NCI-H2081 (cell line): ENCODE measurements around the gene MRC1.
"Not testable (repeated sequence)": the region's sequence is repeated elsewhere in the genome, so short reads cannot be mapped to it uniquely, and the experiment has no call there.

ENCODE experiments used
- DNase-seq, 2 experiments: peaks; one replicate each; lab custom pipeline; 2025; lab: John Stamatoyannopoulos, UW

Gene MRC1

GRCh38 chr10:17905491-17905890 is 96.3 kb downstream of the MRC1 start:
- DNase-seq: no peak

- no peak for DNase-seq
Measured at GRCh38 chr10:17906002-17906401, 96.9 kb downstream of the MRC1 start.

- DNase-seq: no peak
Measured at GRCh38 chr10:17907641-17908040, 98.5 kb downstream of the MRC1 start.

GRCh38 chr10:17910125-17910789 is 101.1 kb downstream of the MRC1 start:
- no peak for DNase-seq

- no peak for DNase-seq
Measured at GRCh38 chr10:17912754-17913153, 103.6 kb downstream of the MRC1 start.

- DNase-seq: no peak
Measured at GRCh38 chr10:17913604-17914003, 104.5 kb downstream of the MRC1 start.

- DNase-seq: no peak
Measured at GRCh38 chr10:17914169-17915045, 105.3 kb downstream of the MRC1 start.

- DNase-seq: no peak
Measured at GRCh38 chr10:17915181-17915580, 106.0 kb downstream of the MRC1 start.

GRCh38 chr10:17918187-17918903 is 109.2 kb downstream of the MRC1 start:
- DNase-seq: no peak

GRCh38 chr10:17921378-17921777 is 112.2 kb downstream of the MRC1 start:
- no peak for DNase-seq

GRCh38 chr10:17923728-17924127 is 114.6 kb downstream of the MRC1 start:
- DNase-seq: no peak

GRCh38 chr10:17943033-17943745 is 134.0 kb downstream of the MRC1 start:
- DNase-seq: no peak

- DNase-seq: not testable (repeated sequence)
Measured at GRCh38 chr10:17950269-17950668, 141.1 kb downstream of the MRC1 start.

GRCh38 chr10:17950726-17951125 is 141.6 kb downstream of the MRC1 start:
- DNase-seq: no peak

GRCh38 chr10:17951868-17952371 is 142.8 kb downstream of the MRC1 start, which contains the start of gene SLC39A12:
Gene SLC39A12 (plus strand): TSS chr10:17951918. CDS start chr10:17953277, 1,359 bp downstream.
- no peak for DNase-seq

- not testable (repeated sequence) for DNase-seq
Measured at GRCh38 chr10:17954372-17954771, 145.2 kb downstream of the MRC1 start.

- no peak for DNase-seq
Measured at GRCh38 chr10:17954861-17955260, 145.7 kb downstream of the MRC1 start.

- DNase-seq: no peak
Measured at GRCh38 chr10:17958049-17958448, 148.9 kb downstream of the MRC1 start.

GRCh38 chr10:17959870-17960269 is 150.7 kb downstream of the MRC1 start:
- no peak for DNase-seq
